Hepatocyte (in vitro differentiated cells): ENCODE results near the gene TMEM129.

Experiments used
- EZH2 ChIP-seq: fragments of 200-600 bp; sonication (generic); IDR thresholded peaks from 2 replicates; pipeline ENCODE4 v1.6.1; 2016; ENCODE audit warnings: antibody characterized with exemption, mild to moderate bottlenecking, borderline replicate concordance
- TF ChIP-seq, protein P1 (sequence below): fragments of 200-600 bp; sonication (generic); IDR thresholded peaks from 2 replicates; pipeline ENCODE4 v1.5.1; 2016; ENCODE audit warnings: antibody characterized with exemption, mild to moderate bottlenecking; ENCODE audit not compliant: poor library complexity

DNA sequence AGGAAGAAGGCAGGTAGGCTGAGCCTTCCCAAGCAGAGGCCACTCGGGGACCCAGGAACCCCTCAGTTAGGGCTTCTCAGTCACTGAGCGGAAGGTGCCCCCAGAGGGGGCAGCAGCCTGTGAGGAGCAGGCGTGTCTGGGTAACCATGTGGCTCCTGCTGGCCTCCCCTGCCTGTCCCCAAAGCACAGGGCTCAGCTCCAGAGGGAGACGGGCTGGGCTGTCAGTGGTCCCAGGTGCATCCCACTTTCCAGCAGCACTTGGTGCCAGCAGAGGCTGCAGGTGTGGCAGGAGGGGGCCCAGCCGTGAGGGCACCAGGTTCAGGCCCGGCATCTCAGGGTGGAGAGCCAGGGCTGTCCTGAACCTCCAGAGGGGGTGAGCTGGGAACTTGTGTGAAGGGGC, 22.9 kb upstream of the TMEM129 start:
- TF ChIP-seq, protein P1, sequence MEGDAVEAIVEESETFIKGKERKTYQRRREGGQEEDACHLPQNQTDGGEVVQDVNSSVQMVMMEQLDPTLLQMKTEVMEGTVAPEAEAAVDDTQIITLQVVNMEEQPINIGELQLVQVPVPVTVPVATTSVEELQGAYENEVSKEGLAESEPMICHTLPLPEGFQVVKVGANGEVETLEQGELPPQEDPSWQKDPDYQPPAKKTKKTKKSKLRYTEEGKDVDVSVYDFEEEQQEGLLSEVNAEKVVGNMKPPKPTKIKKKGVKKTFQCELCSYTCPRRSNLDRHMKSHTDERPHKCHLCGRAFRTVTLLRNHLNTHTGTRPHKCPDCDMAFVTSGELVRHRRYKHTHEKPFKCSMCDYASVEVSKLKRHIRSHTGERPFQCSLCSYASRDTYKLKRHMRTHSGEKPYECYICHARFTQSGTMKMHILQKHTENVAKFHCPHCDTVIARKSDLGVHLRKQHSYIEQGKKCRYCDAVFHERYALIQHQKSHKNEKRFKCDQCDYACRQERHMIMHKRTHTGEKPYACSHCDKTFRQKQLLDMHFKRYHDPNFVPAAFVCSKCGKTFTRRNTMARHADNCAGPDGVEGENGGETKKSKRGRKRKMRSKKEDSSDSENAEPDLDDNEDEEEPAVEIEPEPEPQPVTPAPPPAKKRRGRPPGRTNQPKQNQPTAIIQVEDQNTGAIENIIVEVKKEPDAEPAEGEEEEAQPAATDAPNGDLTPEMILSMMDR, result no peak
- no peak for TF ChIP-seq EZH2
